HG02870 (cell line): ENCODE results near the gene OR7G3.

Experiments used
- ATAC-seq: cut with Tn5 transposase; IDR thresholded peaks from one replicate; pipeline ENCODE4 v1.9.1; 2021; ENCODE audit warnings: mild to moderate bottlenecking, moderate library complexity; ENCODE audit not compliant: unreplicated experiment

OR7G3 gene

DNA sequence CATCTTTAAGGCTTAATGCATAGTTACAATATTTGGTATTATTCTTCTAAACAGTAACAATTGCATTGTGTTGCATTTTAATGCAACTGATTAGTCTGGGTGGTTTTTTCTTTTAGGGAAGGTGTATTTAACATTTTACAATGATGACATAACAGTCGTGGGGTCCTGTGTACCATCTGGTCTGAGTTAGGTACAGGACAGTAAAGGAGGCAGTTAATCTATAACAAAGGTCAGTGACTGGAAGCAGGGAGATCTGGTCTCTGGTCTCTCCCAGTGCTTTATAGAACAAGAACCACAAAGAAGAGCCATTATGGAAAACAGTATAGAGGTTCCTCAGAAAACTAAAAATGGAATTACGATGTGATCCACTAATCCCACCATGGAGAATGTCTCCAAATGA is 16.8 kb downstream of the OR7G3 start:
- ATAC-seq = no peak

DNA sequence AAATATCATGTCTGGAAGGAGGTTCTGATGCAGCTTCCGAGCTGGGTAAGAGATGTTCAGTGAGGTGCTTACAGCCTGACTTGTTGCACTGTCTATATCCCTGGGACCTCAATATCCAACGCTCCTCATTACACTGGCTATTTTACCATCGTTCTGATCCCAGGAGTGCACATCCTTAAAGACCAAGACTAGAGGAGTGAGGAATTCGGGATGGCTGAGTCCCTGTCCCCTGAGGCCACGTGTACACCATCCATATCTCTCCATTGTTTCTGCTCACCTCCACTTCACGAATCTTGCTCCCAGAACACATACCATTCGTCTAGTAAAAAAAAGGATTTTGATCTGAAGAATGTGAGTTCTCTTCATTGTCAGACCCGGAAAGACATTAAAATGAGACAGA is 19.4 kb downstream of the OR7G3 start, which contains the start of gene OR7G2:
OR7G2 (minus strand) TSS at position 101 of the 400 bp plus-strand sequence. CDS start 4,232 bp downstream, outside the sequence.
- no peak for ATAC-seq

DNA sequence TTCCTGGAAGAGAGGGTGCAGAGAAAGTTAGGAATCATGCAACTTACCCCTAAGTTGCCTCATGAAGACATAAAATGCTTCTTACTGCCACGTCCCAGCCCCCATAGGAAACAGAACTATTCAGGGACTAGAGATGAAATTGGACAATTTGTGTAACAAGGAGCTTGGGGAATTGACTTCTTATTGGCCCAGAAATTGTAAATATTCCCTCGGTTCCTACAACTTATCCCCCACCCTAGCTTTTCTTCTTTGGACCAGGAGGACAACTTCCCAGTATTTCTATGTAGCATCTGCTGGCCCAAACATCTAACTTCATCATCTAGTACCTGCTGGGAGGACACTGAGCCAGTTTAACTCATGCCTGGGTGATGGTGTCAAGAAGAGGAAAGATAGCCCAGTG is 40.0 kb downstream of the OR7G3 start, which contains the start of gene OR1M1:
OR1M1 (plus strand) TSS at position 301 of the 400 bp plus-strand sequence. CDS start 6,184 bp downstream, outside the sequence.
- ATAC-seq = no peak

DNA sequence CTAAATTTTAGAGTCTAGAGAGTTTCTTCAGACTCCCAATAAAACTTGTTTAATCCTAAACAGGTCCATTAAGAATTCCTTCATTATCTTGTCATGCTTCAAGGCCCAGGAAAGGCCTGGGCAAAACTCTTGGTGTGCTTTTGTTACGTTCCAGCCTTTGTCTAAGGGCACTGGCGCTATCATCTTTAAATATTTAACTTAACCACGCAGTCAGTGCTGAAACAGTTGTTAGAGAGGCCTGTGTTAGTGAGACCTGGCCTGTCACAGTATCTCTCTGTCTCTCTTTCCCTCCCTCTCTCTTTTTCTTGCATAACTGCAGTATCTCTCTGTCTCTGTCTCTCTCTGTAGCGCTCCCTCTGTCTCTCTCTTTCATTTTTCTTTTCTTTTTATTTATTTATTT is 48.1 kb downstream of the OR7G3 start:
- no peak for ATAC-seq

DNA sequence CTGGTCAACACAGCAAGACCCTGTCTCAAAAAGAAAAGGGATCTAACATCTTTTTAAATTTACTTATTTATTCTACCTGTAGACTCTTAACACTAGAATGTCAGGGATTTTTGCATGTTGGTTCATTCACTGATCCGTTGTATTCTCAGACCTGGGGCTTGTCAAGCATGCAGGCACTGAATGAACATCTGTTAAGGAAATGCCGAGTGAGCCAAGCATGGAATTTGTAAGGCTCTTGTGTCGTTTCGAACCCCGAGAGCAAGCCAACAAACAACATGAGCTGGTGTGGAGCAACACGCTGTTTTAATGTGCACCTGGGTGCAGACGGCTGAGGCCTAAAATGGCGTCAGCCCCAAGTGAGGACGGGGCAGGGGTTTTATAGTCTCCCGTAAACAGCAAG is 49.8 kb downstream of the OR7G3 start:
- ATAC-seq = no peak
